Transverse colon (tissue), 4 donors: ENCODE results near the gene CACNA1B. TPM values are rescaled to one million over a fixed set of nuclear protein-coding genes. Genes with fewer than 3 reads are reported as not detected.

Experiments used
- DNase-seq: peaks from one replicate; pipeline ENCODE4 v3.0.0-alpha.2; 2019
- H3K27ac ChIP-seq, 4 donors: fragments of 200-600 bp; sonication (generic); 2 replicates each; pipeline ENCODE4 v1.5.1; 2016 to 2018; ENCODE audit warnings: inconsistent platforms in 4 of 4
- H3K27me3 ChIP-seq: fragments of 200-600 bp; sonication (generic); 2 replicates; pipeline ENCODE4 v1.5.1; 2017; ENCODE audit warnings: inconsistent platforms
- H3K36me3 ChIP-seq, 4 donors: fragments of 200-600 bp; sonication (generic); 2 replicates each; pipeline ENCODE4 v1.5.1; 2017 to 2019; ENCODE audit warnings: inconsistent platforms in 4 of 4
- H3K4me1 ChIP-seq, 4 donors: fragments of 200-600 bp; sonication (generic); 2 replicates each; pipeline ENCODE4 v1.5.1; 2017 to 2020; ENCODE audit warnings: inconsistent platforms in 4 of 4
- H3K4me3 ChIP-seq, 4 donors: fragments of 200-600 bp; sonication (generic); 1 replicate in 1 of 4; 2 replicates in 3 of 4; pipeline versions ENCODE4 v1.5.1 to v1.6.1; 2017 to 2019; ENCODE audit warnings: inconsistent platforms in 4 of 4
- H3K9me3 ChIP-seq, 2 donors: fragments of 200-600 bp; sonication (generic); 2 replicates each; pipeline ENCODE4 v1.5.1; 2017 to 2019; ENCODE audit warnings: inconsistent platforms in 2 of 2
- EP300 ChIP-seq: sonication (generic); formaldehyde crosslinking; IDR thresholded peaks from one replicate; pipeline ENCODE4 v1.6.1; 2017; ENCODE audit warnings: antibody characterized with exemption, low read depth
- POLR2A ChIP-seq: fragments of 450-650 bp; IDR thresholded peaks from one replicate; pipeline ENCODE4 v1.6.1; 2016; ENCODE audit warnings: antibody characterized with exemption, mild to moderate bottlenecking, moderate library complexity
- POLR2AphosphoS5 ChIP-seq, 3 donors: sonication (generic); formaldehyde crosslinking; IDR thresholded peaks; one replicate each; pipeline ENCODE4 v1.6.1; 2016; ENCODE audit warnings: antibody characterized with exemption in 3 of 3
- WGBS, 2 donors: methylation state at CpG; one replicate each; pipeline ENCODE4 v1.1.5; 2018; ENCODE audit warnings: low coverage in 1 of 2; 5-methylcytosine and 5-hydroxymethylcytosine counted together
- in situ Hi-C, 4 donors: fragments of 200-750 bp; cut with MboI; loops; one replicate each; pipeline versions ENCODE4 v1.15.0 to v1.15.1; 2017; ENCODE audit warnings: low sequenced_read_pairs in 3 of 4, low pct_ligation_motif_present in 1 of 4, low pct_unique_long_range_greater_than_20kb in 1 of 4
- intact Hi-C: fragments of 100-400 bp; cut with DNase I; formaldehyde crosslinking; loops from one replicate; pipeline ENCODE4 v1.15.1; 2023; ENCODE audit warnings: low total_unique reads
- total RNA-seq, 4 donors: library from RNA; depleted of rRNA; stranded (reverse); fragments of >200 nt; gene quantifications; one replicate each; pipeline ENCODE4 v1.1.0, GENCODE V29; 2016
- TF ChIP-seq, protein P1 (sequence below), 5 experiments: fragments of 200-600 bp in 3 of 5; fragments of 450-650 bp in 2 of 5; sonication (generic) in 3 of 5; IDR thresholded peaks; 1 replicate in 2 of 5; 2 replicates in 3 of 5; pipeline ENCODE4 v1.5.1; 2016 to 2017; ENCODE audit warnings: antibody characterized with exemption in 5 of 5, inconsistent platforms in 3 of 5, mild to moderate bottlenecking in 2 of 5, moderate library complexity in 1 of 5

CACNA1B gene
- total RNA-seq, 4 donors from 2014 or later: 0.27 to 0.40 (median 0.35) TPM

DNA sequence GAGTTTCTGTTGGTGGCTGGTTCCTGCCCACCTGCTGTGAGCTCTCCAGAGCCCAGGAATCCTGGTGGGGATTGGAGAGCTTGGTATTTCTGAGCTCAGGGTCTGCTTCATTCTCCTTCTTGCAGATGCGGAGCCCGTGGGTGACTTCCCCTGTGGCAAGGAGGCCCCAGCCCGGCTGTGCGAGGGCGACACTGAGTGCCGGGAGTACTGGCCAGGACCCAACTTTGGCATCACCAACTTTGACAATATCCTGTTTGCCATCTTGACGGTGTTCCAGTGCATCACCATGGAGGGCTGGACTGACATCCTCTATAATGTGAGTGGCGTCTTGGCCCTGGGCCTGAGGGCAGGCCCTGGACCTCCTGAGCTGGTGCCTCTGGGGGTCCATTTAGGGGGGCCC lies 39.5 kb downstream of the CACNA1B start:
- no peaks in the 10 kb centered on the region for H3K36me3 ChIP-seq
- 84% methylated on average over 8 of the region's 8 CpGs; no CpG with 5 or more reads in 1 of the 2 donors for WGBS, 2 donors
- no peak overlapping the region for H3K4me3 ChIP-seq
- no peaks in the 10 kb centered on the region for H3K27me3 ChIP-seq
- no peaks in the 10 kb centered on the region for H3K9me3 ChIP-seq
- no peaks in the 10 kb centered on the region for H3K4me1 ChIP-seq
- TF ChIP-seq POLR2A (no peak), EP300 (no peak), POLR2AphosphoS5 (IDR thresholded peaks at IDR 0.05) (no peak)
- TF ChIP-seq, protein P1, sequence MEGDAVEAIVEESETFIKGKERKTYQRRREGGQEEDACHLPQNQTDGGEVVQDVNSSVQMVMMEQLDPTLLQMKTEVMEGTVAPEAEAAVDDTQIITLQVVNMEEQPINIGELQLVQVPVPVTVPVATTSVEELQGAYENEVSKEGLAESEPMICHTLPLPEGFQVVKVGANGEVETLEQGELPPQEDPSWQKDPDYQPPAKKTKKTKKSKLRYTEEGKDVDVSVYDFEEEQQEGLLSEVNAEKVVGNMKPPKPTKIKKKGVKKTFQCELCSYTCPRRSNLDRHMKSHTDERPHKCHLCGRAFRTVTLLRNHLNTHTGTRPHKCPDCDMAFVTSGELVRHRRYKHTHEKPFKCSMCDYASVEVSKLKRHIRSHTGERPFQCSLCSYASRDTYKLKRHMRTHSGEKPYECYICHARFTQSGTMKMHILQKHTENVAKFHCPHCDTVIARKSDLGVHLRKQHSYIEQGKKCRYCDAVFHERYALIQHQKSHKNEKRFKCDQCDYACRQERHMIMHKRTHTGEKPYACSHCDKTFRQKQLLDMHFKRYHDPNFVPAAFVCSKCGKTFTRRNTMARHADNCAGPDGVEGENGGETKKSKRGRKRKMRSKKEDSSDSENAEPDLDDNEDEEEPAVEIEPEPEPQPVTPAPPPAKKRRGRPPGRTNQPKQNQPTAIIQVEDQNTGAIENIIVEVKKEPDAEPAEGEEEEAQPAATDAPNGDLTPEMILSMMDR (IDR thresholded peaks at IDR 0.05): no peak
- no peak for DNase-seq
- no peak overlapping the region for H3K27ac ChIP-seq
- in situ Hi-C loops (no loop called here), intact Hi-C loops (no loop called here)

DNA sequence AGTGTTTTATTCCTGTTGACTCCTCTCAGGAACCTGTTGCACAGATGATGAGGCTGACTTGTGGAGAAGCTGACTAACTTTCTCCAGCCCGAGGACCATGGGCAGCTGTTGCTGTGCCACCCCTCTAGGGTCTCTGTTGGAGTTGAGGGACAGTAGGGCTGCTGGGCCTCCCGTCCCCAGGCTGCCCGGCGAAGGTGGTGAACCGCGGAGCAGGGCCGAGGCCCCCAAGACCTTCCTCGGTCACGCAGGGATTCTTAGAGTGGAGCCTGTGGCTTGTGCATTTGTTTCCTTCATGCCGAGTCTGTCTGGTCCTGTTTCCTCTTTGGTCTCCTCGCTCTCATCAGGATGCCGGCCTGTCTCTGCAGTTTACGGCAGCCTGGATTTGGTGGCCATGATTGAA lies 40.2 kb downstream of the CACNA1B start:
- DNase-seq: no peak
- Histone ChIP-seq H3K9me3 (no peaks in the 10 kb centered on the region), H3K36me3 (no peaks in the 10 kb centered on the region), H3K4me1 (no peaks in the 10 kb centered on the region), H3K27me3 (no peaks in the 10 kb centered on the region), H3K4me3 (no peak overlapping the region), H3K27ac (no peak overlapping the region)
- 82% methylated on average over 13 of the region's 13 CpGs; no CpG with 5 or more reads in 1 of the 2 donors for WGBS, 2 donors
- intact Hi-C loops: no loop called here
- in situ Hi-C loops: no loop called here
- TF ChIP-seq POLR2A: no peak
- no peak for TF ChIP-seq POLR2AphosphoS5 (IDR thresholded peaks at IDR 0.05)
- TF ChIP-seq EP300: no peak
- TF ChIP-seq, protein P1 (IDR thresholded peaks at IDR 0.05): no peak

DNA sequence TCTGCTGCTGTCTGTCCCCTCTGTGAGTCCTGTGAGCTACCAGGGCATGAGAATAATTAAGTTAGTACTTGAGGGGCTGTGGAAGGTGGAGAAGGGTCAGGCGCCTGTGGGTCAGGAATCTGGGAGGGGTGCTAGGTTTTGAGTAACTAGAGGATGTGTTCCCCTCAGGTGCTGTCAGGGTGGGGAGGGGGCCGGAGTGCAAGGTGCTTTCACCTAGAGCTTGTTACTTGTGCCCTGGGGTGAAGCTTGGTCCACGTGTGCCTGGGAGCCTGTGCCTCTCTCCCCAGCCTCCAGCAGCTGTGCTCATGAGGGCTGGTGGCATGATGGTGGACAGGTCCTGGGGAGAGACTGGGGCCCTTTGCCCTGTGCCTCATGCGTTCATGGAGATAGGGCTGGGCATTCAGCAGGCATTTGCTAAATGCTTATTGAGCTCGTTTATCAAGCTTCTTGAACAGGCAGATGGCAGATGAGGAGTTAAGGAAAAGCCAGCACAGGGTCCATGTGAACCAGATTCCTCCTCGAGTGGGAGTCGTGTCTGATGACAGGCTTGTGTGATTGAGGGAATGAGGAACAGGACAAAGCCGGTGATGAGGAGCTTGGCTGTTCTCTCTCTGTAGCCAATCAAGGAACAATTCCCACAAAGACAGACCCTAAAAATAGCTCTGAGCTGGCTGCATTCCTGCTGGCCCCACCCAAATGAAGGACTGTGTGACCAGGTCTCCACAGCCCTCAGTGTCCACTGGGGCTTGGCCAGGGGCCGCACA lies 40.9 kb downstream of the CACNA1B start:
- no peaks in the 10 kb centered on the region for H3K27me3 ChIP-seq
- H3K36me3 ChIP-seq: no peaks in the 10 kb centered on the region
- WGBS, 2 donors: 56 to 88% methylated on average over 1 to 9 of the region's 9 CpGs
- intact Hi-C loops (no loop called here), in situ Hi-C loops (no loop called here)
- no peak overlapping the region for H3K27ac ChIP-seq
- H3K4me3 ChIP-seq: no peak overlapping the region
- no peaks in the 10 kb centered on the region for H3K9me3 ChIP-seq
- no peaks in the 10 kb centered on the region for H3K4me1 ChIP-seq
- no peak for TF ChIP-seq POLR2AphosphoS5 (IDR thresholded peaks at IDR 0.05)
- no peak for TF ChIP-seq POLR2A
- no peak for TF ChIP-seq EP300
- TF ChIP-seq, protein P1 (IDR thresholded peaks at IDR 0.05): no peak
- DNase-seq: no peak

DNA sequence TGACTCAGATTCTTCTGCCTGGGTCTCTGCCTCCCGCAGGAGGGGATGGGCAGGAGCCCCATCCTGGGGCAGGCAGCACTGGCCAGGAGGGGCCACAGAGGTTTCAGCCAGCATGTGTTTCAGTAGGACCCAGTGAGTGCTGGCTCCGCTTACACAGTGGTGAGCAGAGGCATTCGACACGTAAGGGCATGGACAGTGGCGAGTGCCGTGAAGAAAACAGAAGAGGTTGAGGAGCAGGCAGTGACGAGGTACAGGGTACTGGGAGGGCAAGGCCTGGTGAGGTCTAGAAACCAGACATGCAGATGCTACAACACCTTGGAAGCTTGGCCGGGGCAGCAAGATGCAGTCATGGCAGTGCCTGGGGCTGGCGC lies 41.5 kb downstream of the CACNA1B start:
- 81 to 83% methylated on average over 2 to 9 of the region's 9 CpGs for WGBS, 2 donors
- Histone ChIP-seq H3K4me3 (no peak overlapping the region), H3K27me3 (no peaks in the 10 kb centered on the region), H3K4me1 (no peaks in the 10 kb centered on the region), H3K27ac (no peak overlapping the region), H3K36me3 (no peaks in the 10 kb centered on the region), H3K9me3 (no peaks in the 10 kb centered on the region)
- TF ChIP-seq POLR2A (no peak), EP300 (no peak), POLR2AphosphoS5 (IDR thresholded peaks at IDR 0.05) (no peak)
- TF ChIP-seq, protein P1 (IDR thresholded peaks at IDR 0.05): no peak
- intact Hi-C loops: no loop called here
- no peak for DNase-seq
- in situ Hi-C loops: no loop called here
